IMR-90 (cell line): ENCODE data around the gene PRR5. TPM values are rescaled to one million over a fixed set of nuclear protein-coding genes. Genes with fewer than 3 reads are reported as not detected.

Experiments used
- ATAC-seq: fragments of 200-7000 bp; cut with Tn5 transposase; 2 replicates; pipeline ENCODE4 v1.9.1; 2020; ENCODE audit warnings: low read depth, mild to moderate bottlenecking, moderate library complexity
- BruUV-seq: library from RNA; stranded (reverse); fragments of 400-500 nt; replicated peaks from 2 replicates; lab custom pipeline; 2021; lab: Mats Ljungman, UMichigan
- CTCF ChIA-PET: fragments of 300-600 bp; formaldehyde crosslinking; extraction: SDS; loops from one replicate; lab custom pipeline; 2021; ENCODE audit warnings: antibody characterized with exemption; lab: Yijun Ruan, JAX
- POLR2A ChIA-PET: fragments of 300-600 bp; sonication (Branson Sonifier 250); formaldehyde crosslinking; loops from one replicate; lab custom pipeline; 2022; ENCODE audit warnings: antibody characterized with exemption; ENCODE audit not compliant: unreplicated experiment; lab: Charles Lee
- DNase-seq: peaks from one replicate; pipeline ENCODE4 v3.0.0; 2013
- H2AFZ ChIP-seq: replicated peaks from 2 replicates; pipeline ENCODE3; 2013; ENCODE audit warnings: low read length, mild to moderate bottlenecking; ENCODE audit not compliant: poor library complexity
- H2AK5ac ChIP-seq: 2 replicates; pipeline ENCODE4 v1.6.1; 2013; ENCODE audit warnings: low read depth, low read length, inconsistent platforms
- H2AK9ac ChIP-seq: replicated peaks from 2 replicates; pipeline ENCODE3; 2013; ENCODE audit warnings: mild to moderate bottlenecking, low read depth, low read length, moderate library complexity; ENCODE audit not compliant: poor library complexity
- H2BK120ac ChIP-seq: 2 replicates; pipeline ENCODE4 v1.6.1; 2013; ENCODE audit warnings: low read depth, low read length, inconsistent platforms
- H2BK15ac ChIP-seq: 3 replicates; pipeline ENCODE4 v1.6.1; 2013; ENCODE audit warnings: low read depth, low read length, inconsistent platforms
- H2BK20ac ChIP-seq: 2 replicates; pipeline ENCODE4 v1.6.1; 2013; ENCODE audit warnings: low read depth, mild to moderate bottlenecking, inconsistent platforms, low read length, moderate library complexity
- H2BK5ac ChIP-seq: 2 replicates; pipeline ENCODE4 v1.6.1; 2013; ENCODE audit warnings: mild to moderate bottlenecking, low read depth, low read length, inconsistent platforms; ENCODE audit not compliant: poor library complexity, severe bottlenecking
- H3K14ac ChIP-seq: replicated peaks from 2 replicates; pipeline ENCODE4 v1.6.1; 2013; ENCODE audit warnings: low read depth, low read length, inconsistent platforms
- H3K18ac ChIP-seq: 2 replicates; pipeline ENCODE4 v1.6.1; 2013; ENCODE audit warnings: low read depth, low read length, control low read depth
- H3K23ac ChIP-seq: 2 replicates; pipeline ENCODE4 v1.6.1; 2013; ENCODE audit warnings: low read depth, low read length, inconsistent platforms
- H3K27ac ChIP-seq: 2 replicates; pipeline ENCODE4 v1.5.1; 2013; ENCODE audit warnings: mild to moderate bottlenecking, control low read depth, low read length; ENCODE audit not compliant: insufficient read depth
- H3K27me3 ChIP-seq: 2 replicates; pipeline ENCODE4 v1.6.1; 2013; ENCODE audit warnings: low read length; ENCODE audit not compliant: control insufficient read depth, insufficient read depth
- H3K36me3 ChIP-seq: 2 replicates; pipeline ENCODE4 v1.6.1; 2013; ENCODE audit warnings: low read length, mixed read lengths; ENCODE audit not compliant: control insufficient read depth, insufficient read depth
- H3K4ac ChIP-seq: 2 replicates; pipeline ENCODE4 v1.6.1; 2013; ENCODE audit warnings: low read depth, low read length, inconsistent platforms
- H3K4me1 ChIP-seq: 2 replicates; pipeline ENCODE4 v1.6.1; 2013; ENCODE audit warnings: low read length, mixed read lengths; ENCODE audit not compliant: control insufficient read depth, insufficient read depth
- H3K4me2 ChIP-seq: 2 replicates; pipeline ENCODE4 v1.6.1; 2013; ENCODE audit warnings: low read depth, mild to moderate bottlenecking, control low read depth, low read length, moderate library complexity
- H3K4me3 ChIP-seq: 2 replicates; pipeline ENCODE4 v1.5.1; 2013; ENCODE audit warnings: low read depth, mild to moderate bottlenecking, control low read depth, low read length, moderate library complexity; ENCODE audit not compliant: insufficient read depth
- H3K56ac ChIP-seq: 2 replicates; pipeline ENCODE4 v1.6.1; 2013; ENCODE audit warnings: low read length, inconsistent platforms; ENCODE audit not compliant: insufficient read depth; ENCODE audit errors: extremely low read depth
- H3K79me1 ChIP-seq, 2 experiments: 2 replicates each; pipeline ENCODE4 v1.6.1; 2013; ENCODE audit warnings: low read length in 2 of 2, inconsistent platforms in 1 of 2, low read depth in 1 of 2
- H3K9ac ChIP-seq: 2 replicates; pipeline ENCODE4 v1.6.1; 2013; ENCODE audit warnings: low read depth, low read length, control low read depth
- H3K9me1 ChIP-seq: 2 replicates; pipeline ENCODE4 v1.6.1; 2013; ENCODE audit warnings: low read length, inconsistent platforms; ENCODE audit not compliant: insufficient read depth
- H3K9me3 ChIP-seq: 2 replicates; pipeline ENCODE4 v1.6.1; 2013; ENCODE audit warnings: low read length; ENCODE audit not compliant: control insufficient read depth, insufficient read depth
- H4K20me1 ChIP-seq: 2 replicates; pipeline ENCODE4 v1.6.1; 2013; ENCODE audit warnings: low read length, inconsistent platforms; ENCODE audit not compliant: insufficient read depth
- H4K5ac ChIP-seq: 2 replicates; pipeline ENCODE4 v1.6.1; 2013; ENCODE audit warnings: mild to moderate bottlenecking, low read depth, low read length, control low read depth
- H4K8ac ChIP-seq, 2 experiments: 2 replicates each; pipeline ENCODE4 v1.6.1; 2013; ENCODE audit warnings: low read depth in 2 of 2, low read length in 2 of 2, control low read depth in 1 of 2, inconsistent platforms in 1 of 2
- H4K91ac ChIP-seq: 2 replicates; pipeline ENCODE4 v1.6.1; 2013; ENCODE audit warnings: low read depth, low read length, inconsistent platforms; ENCODE audit not compliant: insufficient read depth
- BHLHE40 ChIP-seq: fragments of 150-350 bp; IDR thresholded peaks from 2 replicates; pipeline ENCODE4 v1.6.1; 2016; ENCODE audit warnings: mild to moderate bottlenecking, low read depth, low read length
- CTCF ChIP-seq: conservative IDR thresholded peaks from 2 replicates; pipeline ENCODE4 v1.5.1; 2012; ENCODE audit warnings: mild to moderate bottlenecking, low read depth, low read length, improper control_type of control experiment
- FOS ChIP-seq: fragments of 150-350 bp; IDR thresholded peaks from 2 replicates; pipeline ENCODE4 v1.6.1; 2016; ENCODE audit warnings: low read depth, low read length
- MAFK ChIP-seq: IDR thresholded peaks from 2 replicates; pipeline ENCODE4 v1.6.1; 2012; ENCODE audit warnings: low read depth, low read length, improper control_type of control experiment
- MAZ ChIP-seq: IDR thresholded peaks from 2 replicates; pipeline ENCODE4 v1.6.1; 2012; ENCODE audit warnings: low read depth, mild to moderate bottlenecking, low read length, improper control_type of control experiment, moderate library complexity, borderline replicate concordance
- MXI1 ChIP-seq: IDR thresholded peaks from 2 replicates; pipeline ENCODE4 v1.6.1; 2012; ENCODE audit warnings: low read depth, mild to moderate bottlenecking, low read length, moderate library complexity, borderline replicate concordance
- NFE2L2 ChIP-seq: fragments of 150-350 bp; IDR thresholded peaks from 2 replicates; pipeline ENCODE4 v1.6.1; 2016; ENCODE audit warnings: low read depth, mild to moderate bottlenecking, low read length
- POLR2A ChIP-seq: IDR thresholded peaks from 2 replicates; pipeline ENCODE4 v1.6.1; 2012; ENCODE audit warnings: mild to moderate bottlenecking, low read depth, low read length
- USF2 ChIP-seq: fragments of 150-350 bp; IDR thresholded peaks from 2 replicates; pipeline ENCODE4 v1.6.1; 2017; ENCODE audit warnings: mild to moderate bottlenecking, antibody characterized with exemption, low read length, low read depth
- WGBS, 2 experiments: methylation state at CpG; one replicate each; pipeline versions ENCODE4 v1.1.5 to v1.1.7; 2013; ENCODE audit warnings: missing lambda C conversion rate in 2 of 2; ENCODE audit not compliant: insufficient read length in 1 of 2; ENCODE audit errors: extremely low coverage in 2 of 2; 5-methylcytosine and 5-hydroxymethylcytosine counted together
- dilution Hi-C: fragments of 300-500 bp; cut with HindIII; formaldehyde crosslinking; loops from one replicate; pipeline ENCODE4 v1.14.3; 2018; ENCODE audit warnings: low sequenced_read_pairs; ENCODE audit not compliant: unreplicated experiment
- in situ Hi-C: fragments of 300-500 bp; cut with MboI; formaldehyde crosslinking; loops from 3 replicates; pipeline ENCODE4 v1.14.3; 2019; ENCODE audit warnings: low sequenced_read_pairs, inconsistent platforms, mixed read lengths
- intact Hi-C: fragments of 100-400 bp; cut with micrococcal nuclease; formaldehyde crosslinking; loops from 2 replicates; pipeline ENCODE4 v1.10.0; 2022
- polyA plus RNA-seq, 3 experiments: library from polyadenylated mRNA; depleted of rRNA; stranded (reverse); fragments of >200 nt; gene quantifications; 2 replicates each; pipeline ENCODE4 v1.2.3, GENCODE V29; 2012; ENCODE audit warnings: low replicate concordance in 1 of 3
- total RNA-seq: library from RNA; depleted of rRNA; stranded (reverse); fragments of >200 nt; gene quantifications from 2 replicates; pipeline ENCODE4 v1.2.3, GENCODE V29; 2012

The PRR5 gene
- total and polyA plus RNA-seq, 2 of the 4 experiments (the other 2 are of a cell fraction) = 8.1 to 24.3 TPM

GRCh38 chr22:44714703-44715350 lies 12.8 kb downstream of the PRR5 start:
- Histone ChIP-seq H2BK5ac (no peak overlapping the region), H3K23ac (no peak overlapping the region), H3K4ac (no peak overlapping the region), H3K18ac (no peak overlapping the region), H3K4me3 (no peak overlapping the region), H2BK15ac (no peak overlapping the region), H4K20me1 (peaks cover 15% of the 10 kb centered on the region; the same call in 1 of the 2 replicates), H3K14ac (no peak overlapping the region), H2BK120ac (no peak overlapping the region), H3K79me1 (peaks cover 0 to 3% of the 10 kb centered on the region in 2 experiments; a peak in 3 of 4 replicates), H3K4me1 (no peaks in the 10 kb centered on the region), H3K4me2 (no peak overlapping the region), H3K9me1 (no peaks in the 10 kb centered on the region), H3K27ac (no peak overlapping the region), H4K5ac (no peak overlapping the region), H2AK9ac (peak overlapping the region; percentile 68), H2AFZ (no peak overlapping the region), H3K9ac (no peak overlapping the region), H2BK20ac (no peak overlapping the region), H4K91ac (no peak overlapping the region), H3K27me3 (no peaks in the 10 kb centered on the region), H2AK5ac (no peak overlapping the region), H4K8ac (no peak overlapping the region), H3K36me3 (peaks cover 12% of the 10 kb centered on the region; the same call in 1 of the 2 replicates), H3K56ac (no peak overlapping the region), H3K9me3 (no peaks in the 10 kb centered on the region)
- DNase-seq (no peak), ATAC-seq (no peak)
- CTCF ChIA-PET = interaction anchor here (0.6 kb wide), 1 partner anchor 768 kb away, joined by 3 read pairs; no protein-coding TSS in a partner anchor
- POLR2A ChIA-PET = no interaction called here
- intact Hi-C loops (no loop called here), dilution Hi-C loops (no loop called here), in situ Hi-C loops (no loop called here)
- TF ChIP-seq NFE2L2 (no peak), USF2 (no peak), MAFK (no peak), CTCF (no peak), MAZ (no peak), FOS (no peak), MXI1 (no peak), POLR2A (no peak), BHLHE40 (no peak)
- no TSS peak for BruUV-seq
- 92% methylated on average over 5 of the region's 18 CpGs; no CpG with 5 or more reads in 1 of the 2 experiments for WGBS, 2 experiments
